PC-9 (cell line): ENCODE results near the gene ZNF107. TPM values are rescaled to one million over a fixed set of nuclear protein-coding genes. Genes with fewer than 3 reads are reported as not detected.
A peak's percentile ranks its signal among the peaks of the same experiment; 100 is the strongest.

Experiments
- BruUV-seq: library from RNA; stranded (reverse); fragments of 400-500 nt; replicated peaks from 2 replicates; lab custom pipeline; 2021; lab: Mats Ljungman, UMichigan
- CTCF ChIA-PET: fragments of 300-600 bp; sonication (Branson Sonifier 250); formaldehyde crosslinking; loops from one replicate; lab custom pipeline; 2022; ENCODE audit warnings: antibody characterized with exemption; lab: Charles Lee
- POLR2A ChIA-PET: fragments of 300-600 bp; sonication (Branson Sonifier 250); formaldehyde crosslinking; loops from one replicate; lab custom pipeline; 2022; ENCODE audit warnings: antibody characterized with exemption; ENCODE audit not compliant: unreplicated experiment; lab: Charles Lee
- DNase-seq, 2 experiments: peaks; one replicate each; pipeline versions ENCODE4 v3.0.0 to v3.0.0-alpha.2; 2015 to 2022; ENCODE audit warnings: mixed read lengths in 1 of 2
- H2AFZ ChIP-seq: fragments of 200-600 bp; sonication (generic); 2 replicates; pipeline ENCODE4 v1.8.1; 2017; ENCODE audit warnings: antibody characterized with exemption
- H3F3A ChIP-seq: fragments of 200-600 bp; sonication (generic); 2 replicates; pipeline ENCODE4 v1.8.1; 2017; ENCODE audit warnings: antibody characterized with exemption, mild to moderate bottlenecking, low read depth; ENCODE audit not compliant: insufficient read depth
- H3K27ac ChIP-seq: fragments of 200-600 bp; sonication (generic); 2 replicates; pipeline ENCODE4 v1.6.1; 2016; ENCODE audit warnings: mixed run types
- H3K27me3 ChIP-seq: fragments of 200-600 bp; sonication (generic); 2 replicates; pipeline ENCODE4 v1.6.1; 2016; ENCODE audit warnings: low read depth, mixed run types; ENCODE audit not compliant: insufficient read depth
- H3K36me3 ChIP-seq: fragments of 200-600 bp; sonication (generic); 2 replicates; pipeline ENCODE4 v1.6.1; 2016; ENCODE audit warnings: low read depth, mixed run types
- H3K4me1 ChIP-seq: fragments of 200-600 bp; sonication (generic); replicated peaks from 2 replicates; pipeline ENCODE4 v1.6.1; 2016; ENCODE audit warnings: mixed run types; ENCODE audit not compliant: insufficient read depth
- H3K4me2 ChIP-seq: fragments of 200-600 bp; sonication (generic); 2 replicates; pipeline ENCODE4 v1.6.1; 2017; ENCODE audit warnings: mixed run types
- H3K4me3 ChIP-seq: fragments of 200-600 bp; sonication (generic); 2 replicates; pipeline ENCODE4 v1.6.1; 2016; ENCODE audit warnings: mixed run types
- H3K79me2 ChIP-seq: fragments of 200-600 bp; sonication (generic); 2 replicates; pipeline ENCODE4 v1.6.1; 2017; ENCODE audit warnings: low read depth, mixed run types
- H3K9me2 ChIP-seq: fragments of 200-600 bp; sonication (generic); 2 replicates; pipeline ENCODE4 v1.8.1; 2017; ENCODE audit warnings: mild to moderate bottlenecking; ENCODE audit not compliant: insufficient read depth
- H3K9me3 ChIP-seq: fragments of 200-600 bp; sonication (generic); 2 replicates; pipeline ENCODE4 v1.8.1; 2016; ENCODE audit warnings: low read depth; ENCODE audit not compliant: insufficient read depth
- H4K20me1 ChIP-seq: fragments of 200-600 bp; sonication (generic); 2 replicates; pipeline ENCODE4 v1.8.1; 2017; ENCODE audit not compliant: insufficient read depth
- CTCF ChIP-seq: fragments of 200-600 bp; sonication (generic); conservative IDR thresholded peaks from 2 replicates; pipeline ENCODE4 v1.6.1; 2017; ENCODE audit warnings: mixed run types, antibody characterized with exemption, mild to moderate bottlenecking, moderate library complexity
- EZH2 ChIP-seq: fragments of 200-600 bp; sonication (generic); IDR thresholded peaks from 2 replicates; pipeline ENCODE4 v1.8.0; 2017; ENCODE audit warnings: antibody characterized with exemption, low read depth
- intact Hi-C: fragments of 100-400 bp; cut with micrococcal nuclease; formaldehyde crosslinking; loops from one replicate; pipeline ENCODE4 v1.10.0; 2022; ENCODE audit not compliant: unreplicated experiment
- total RNA-seq: library from RNA; stranded (reverse); gene quantifications from 2 replicates; pipeline ENCODE4 v1.2.3, GENCODE V29; 2021

Gene ZNF107
- total RNA-seq, 1 experiment from 2014 or later: 6.0 TPM

DNA sequence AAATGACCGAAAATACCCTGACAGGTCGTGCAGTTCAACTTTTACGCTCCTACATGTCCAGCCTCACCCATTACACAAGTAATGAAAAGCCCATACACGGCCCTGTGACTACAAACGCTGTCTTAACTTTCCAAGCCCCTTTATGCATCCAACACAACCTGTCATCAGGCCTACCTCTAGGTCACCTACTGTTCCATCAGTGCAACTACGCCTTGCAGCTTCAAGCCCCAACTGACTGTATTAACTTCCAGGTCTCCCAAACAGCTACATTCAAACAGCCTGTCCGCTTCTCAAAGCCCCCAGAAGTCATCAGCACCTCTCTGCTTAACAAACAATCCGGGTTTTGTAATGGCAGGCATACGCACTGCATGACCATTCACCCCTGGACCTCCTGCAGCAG is 19.2 kb downstream of the ZNF107 start:
- Histone ChIP-seq H3K27me3 (no peaks in the 10 kb centered on the region), H3K27ac (no peak overlapping the region), H3K9me3 (peaks cover 7% of the 10 kb centered on the region; the same call in 1 of the 2 replicates), H3K9me2 (no peaks in the 10 kb centered on the region), H3K4me3 (no peak overlapping the region), H3K36me3 (peaks cover 33% of the 10 kb centered on the region), H3K4me1 (peaks cover 9% of the 10 kb centered on the region), H4K20me1 (no peaks in the 10 kb centered on the region), H3K79me2 (no peaks in the 10 kb centered on the region), H3F3A (no peaks in the 10 kb centered on the region), H3K4me2 (no peak overlapping the region), H2AFZ (no peak overlapping the region)
- DNase-seq: no peak
- intact Hi-C loops: no loop called here
- TF ChIP-seq EZH2 (no peak), CTCF (no peak)
- POLR2A ChIA-PET: interaction anchor here (0.5 kb wide), 1 partner anchor 489 kb away, joined by 13 read pairs; no protein-coding TSS in a partner anchor
- CTCF ChIA-PET: no interaction called here
- no TSS peak for BruUV-seq

GRCh38 chr7:64685741-64686140 is 19.8 kb downstream of the ZNF107 start:
- no peak overlapping the region for H3K27ac ChIP-seq
- H4K20me1 ChIP-seq: no peaks in the 10 kb centered on the region
- peak; percentile 7 to 38 for DNase-seq
- no peaks in the 10 kb centered on the region for H3F3A ChIP-seq
- TF ChIP-seq EZH2 (no peak), CTCF (no peak)
- H3K36me3 ChIP-seq: peaks cover 33% of the 10 kb centered on the region
- H3K9me2 ChIP-seq: no peaks in the 10 kb centered on the region
- H3K79me2 ChIP-seq: no peaks in the 10 kb centered on the region
- H3K9me3 ChIP-seq: peaks cover 7% of the 10 kb centered on the region; the same call in 1 of the 2 replicates
- CTCF ChIA-PET: no interaction called here
- peaks cover 9% of the 10 kb centered on the region for H3K4me1 ChIP-seq
- H2AFZ ChIP-seq: no peak overlapping the region
- BruUV-seq: no TSS peak
- intact Hi-C loops: no loop called here
- POLR2A ChIA-PET: no interaction called here
- H3K4me3 ChIP-seq: no peak overlapping the region
- no peaks in the 10 kb centered on the region for H3K27me3 ChIP-seq
- 0 out of 2 replicates have a peak overlapping the region, but pooled peaks have one; percentile 17 for H3K4me2 ChIP-seq

DNA sequence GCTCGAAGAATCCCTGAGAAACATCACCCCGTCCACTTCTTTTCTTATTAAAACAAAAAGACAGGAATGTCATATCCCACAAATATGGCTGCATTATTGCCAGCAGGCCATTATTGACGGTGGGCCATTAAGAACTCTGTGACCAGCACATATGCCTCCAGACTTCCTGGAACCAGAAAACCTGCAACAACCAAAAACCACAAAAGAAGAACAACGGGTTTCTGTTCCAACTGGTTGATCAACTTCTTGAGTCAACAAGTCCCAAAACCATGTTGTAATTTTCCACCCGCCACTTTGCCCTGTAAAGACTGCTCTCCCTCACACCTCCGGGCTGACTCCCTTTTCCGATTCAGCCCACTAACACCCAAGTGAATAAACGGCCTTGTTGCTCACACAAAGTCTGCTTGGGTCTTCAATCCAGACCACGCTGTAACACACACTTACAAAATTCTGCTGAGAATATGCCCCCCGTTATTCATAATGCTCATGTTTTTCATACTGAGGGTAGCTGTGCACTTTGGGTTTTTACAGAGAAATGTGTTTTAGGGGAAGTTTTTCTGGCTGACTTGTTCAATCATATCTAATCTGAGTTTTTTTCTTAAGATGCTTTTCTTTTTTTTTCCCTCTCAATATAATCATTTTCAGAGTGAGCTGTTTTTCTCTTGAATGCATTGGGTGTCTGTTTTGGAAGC is 20.7 kb downstream of the ZNF107 start:
- Histone ChIP-seq H4K20me1 (no peaks in the 10 kb centered on the region), H3K79me2 (no peaks in the 10 kb centered on the region), H3K9me2 (no peaks in the 10 kb centered on the region), H3F3A (no peaks in the 10 kb centered on the region), H3K4me3 (no peak overlapping the region), H3K4me2 (0 out of 2 replicates have a peak overlapping the region, but pooled peaks have one; percentile 17), H3K27me3 (no peaks in the 10 kb centered on the region), H3K9me3 (peaks cover 7% of the 10 kb centered on the region; the same call in 1 of the 2 replicates), H2AFZ (no peak overlapping the region), H3K4me1 (peaks cover 9% of the 10 kb centered on the region), H3K36me3 (peaks cover 33% of the 10 kb centered on the region), H3K27ac (no peak overlapping the region)
- POLR2A ChIA-PET: no interaction called here
- TF ChIP-seq CTCF: no peak
- TF ChIP-seq EZH2: no peak
- intact Hi-C loops: no loop called here
- BruUV-seq: no TSS peak
- peak; percentile 17 to 68 for DNase-seq
- CTCF ChIA-PET: no interaction called here
